K562 (cell line): ENCODE results near the gene MRPL30. TPM values are rescaled to one million over a fixed set of nuclear protein-coding genes. Genes with fewer than 3 reads are reported as not detected.
A peak's percentile ranks its signal among the peaks of the same experiment; 100 is the strongest.

Experiments
- ARID1B ChIP-seq: fragments of 450-650 bp; IDR thresholded peaks from 2 replicates; pipeline ENCODE4 v1.6.1; 2016; ENCODE audit warnings: antibody characterized with exemption, mild to moderate bottlenecking, inconsistent platforms
- BRD4 ChIP-seq: fragments of 200-600 bp; sonication (generic); IDR thresholded peaks from 2 replicates; pipeline ENCODE4 v1.6.1; 2017; ENCODE audit warnings: inconsistent platforms
- CBX8 ChIP-seq: fragments of 200-600 bp; sonication (generic); IDR thresholded peaks from 2 replicates; pipeline ENCODE4 v1.6.1; 2012; ENCODE audit warnings: borderline replicate concordance, mixed run types, low read depth, mild to moderate bottlenecking, moderate library complexity, mixed read lengths, low read length, control low read depth, inconsistent platforms; ENCODE audit not compliant: poor library complexity, severe bottlenecking; ENCODE audit errors: extremely low read depth
- EGR1 ChIP-seq: fragments of 450-650 bp; conservative IDR thresholded peaks from 2 replicates; pipeline ENCODE4 v1.6.1; 2017; ENCODE audit warnings: mild to moderate bottlenecking
- FOSL1 ChIP-seq: fragments of 200-800 bp; sonication (Bioruptor generic); conservative IDR thresholded peaks from 2 replicates; pipeline ENCODE4 v1.6.1; 2016; ENCODE audit warnings: missing genetic modification characterization, missing compliant biosample characterization
- FOXJ3 ChIP-seq: sonication (generic); formaldehyde crosslinking; IDR thresholded peaks from 2 replicates; pipeline ENCODE4 v1.4.0; 2020; ENCODE audit warnings: mild to moderate bottlenecking, missing genetic modification reagents
- GABPB1 ChIP-seq: sonication (generic); formaldehyde crosslinking; IDR thresholded peaks from 2 replicates; pipeline ENCODE4 v1.8.0; 2022; ENCODE audit warnings: mild to moderate bottlenecking, missing genetic modification reagents
- HDAC6 ChIP-seq: IDR thresholded peaks from 2 replicates; pipeline ENCODE4 v1.6.1; 2012; ENCODE audit warnings: low read depth, mild to moderate bottlenecking, control low read depth, inconsistent platforms, low read length, moderate library complexity
- HMG20A ChIP-seq: fragments of 450-650 bp; formaldehyde crosslinking; conservative IDR thresholded peaks from 2 replicates; pipeline ENCODE4 v1.4.0; 2020; ENCODE audit warnings: mild to moderate bottlenecking, mixed read lengths
- HNRNPL ChIP-seq: fragments of 200-400 bp; formaldehyde crosslinking; IDR thresholded peaks from 2 replicates; pipeline ENCODE4 v1.6.1; 2017; ENCODE audit warnings: low read depth, mild to moderate bottlenecking, low read length
- IRF2 ChIP-seq: sonication (generic); formaldehyde crosslinking; IDR thresholded peaks from 2 replicates; pipeline ENCODE4 v1.8.1; 2022; ENCODE audit warnings: mild to moderate bottlenecking, missing genetic modification reagents
- MED1 ChIP-seq: sonication (generic); formaldehyde crosslinking; IDR thresholded peaks from 2 replicates; pipeline ENCODE4 v1.8.1; 2023; ENCODE audit warnings: missing genetic modification reagents, borderline replicate concordance
- NBN ChIP-seq: fragments of 450-650 bp; IDR thresholded peaks from 2 replicates; pipeline ENCODE4 v1.6.1; 2016; ENCODE audit warnings: low read depth, mild to moderate bottlenecking
- TRIM24 ChIP-seq, 2 experiments: fragments of 450-650 bp; IDR thresholded peaks; 2 replicates each; pipeline ENCODE4 v1.6.1; 2016
- ZFP36 ChIP-seq: fragments of 150-350 bp; IDR thresholded peaks from 2 replicates; pipeline ENCODE4 v1.6.1; 2018; ENCODE audit warnings: low read length, low read depth; ENCODE audit not compliant: partially characterized antibody
- ZNF274 ChIP-seq: IDR thresholded peaks from 2 replicates; pipeline ENCODE4 v1.6.1; 2011; ENCODE audit warnings: low read depth, mild to moderate bottlenecking, low read length, moderate library complexity, borderline replicate concordance
- ZNF431 ChIP-seq: sonication (generic); formaldehyde crosslinking; IDR thresholded peaks from 2 replicates; pipeline ENCODE4 v1.8.0; 2022; ENCODE audit warnings: mild to moderate bottlenecking, missing genetic modification reagents
- ZNF644 ChIP-seq: fragments of 200-800 bp; sonication (Bioruptor generic); IDR thresholded peaks from 2 replicates; pipeline ENCODE4 v1.6.1; 2016; ENCODE audit warnings: low read depth, missing genetic modification characterization, missing compliant biosample characterization
- ZNF76 ChIP-seq: fragments of 250-450 bp; sonication (Bioruptor Pico); IDR thresholded peaks from 2 replicates; pipeline ENCODE4 v1.4.0; 2020; ENCODE audit warnings: mild to moderate bottlenecking, moderate library complexity, borderline replicate concordance
- ZNF780A ChIP-seq: fragments of 250-450 bp; sonication (Bioruptor Pico); IDR thresholded peaks from 2 replicates; pipeline ENCODE4 v1.5.0; 2021; ENCODE audit warnings: mild to moderate bottlenecking
- polyA plus RNA-seq, 8 experiments: library from polyadenylated mRNA; depleted of rRNA in 4 of 8; stranded (reverse) in 5 of 8; unstranded in 3 of 8; fragments of >200 nt; fragmentation: Nextera tagmentation in 2 of 8; fragmentation: Illumina TruSeq in 1 of 8; extraction: Ambion mirVana in 2 of 8; extraction: Trizol in 1 of 8; gene quantifications; 2 replicates each; pipeline versions ENCODE4 v1.2.1 to v1.2.3, GENCODE V29; 2011 to 2014; ENCODE audit warnings: inconsistent platforms in 1 of 8, missing spikeins in 1 of 8
- total RNA-seq, 7 experiments: library from RNA; depleted of rRNA in 6 of 7; stranded (reverse); fragments of >200 nt in 6 of 7; fragmentation: Illumina TruSeq in 2 of 7; extraction: Trizol in 2 of 7; gene quantifications; 2 replicates each; pipeline versions ENCODE4 v1.2.1 to v1.2.3, GENCODE V29; 2011 to 2021; ENCODE audit warnings: low replicate concordance in 1 of 7
- TF ChIP-seq, protein P1 (sequence below): fragments of 150-350 bp; IDR thresholded peaks from 2 replicates; pipeline ENCODE4 v1.6.1; 2014; ENCODE audit warnings: low read depth, mild to moderate bottlenecking, low read length, borderline replicate concordance
- TF ChIP-seq, protein P2 (sequence below), 3 experiments: fragments of 200-800 bp in 1 of 3; fragments of 250-450 bp in 1 of 3; fragments of 450-650 bp in 1 of 3; sonication (Bioruptor Pico) in 1 of 3; sonication (Bioruptor generic) in 1 of 3; formaldehyde crosslinking in 1 of 3; IDR thresholded peaks; 2 replicates each; pipeline versions ENCODE4 v1.6.1 to v1.8.0; 2016 to 2022; ENCODE audit warnings: mild to moderate bottlenecking in 2 of 3, missing genetic modification characterization in 2 of 3, missing compliant biosample characterization in 1 of 3, moderate library complexity in 1 of 3

The MRPL30 gene
- total and polyA plus RNA-seq, 9 of the 15 experiments (the other 6 are each of a cell fraction or from before 2014, with no cell fraction given), result 63.3 to 130 (median 87.0) TPM

DNA sequence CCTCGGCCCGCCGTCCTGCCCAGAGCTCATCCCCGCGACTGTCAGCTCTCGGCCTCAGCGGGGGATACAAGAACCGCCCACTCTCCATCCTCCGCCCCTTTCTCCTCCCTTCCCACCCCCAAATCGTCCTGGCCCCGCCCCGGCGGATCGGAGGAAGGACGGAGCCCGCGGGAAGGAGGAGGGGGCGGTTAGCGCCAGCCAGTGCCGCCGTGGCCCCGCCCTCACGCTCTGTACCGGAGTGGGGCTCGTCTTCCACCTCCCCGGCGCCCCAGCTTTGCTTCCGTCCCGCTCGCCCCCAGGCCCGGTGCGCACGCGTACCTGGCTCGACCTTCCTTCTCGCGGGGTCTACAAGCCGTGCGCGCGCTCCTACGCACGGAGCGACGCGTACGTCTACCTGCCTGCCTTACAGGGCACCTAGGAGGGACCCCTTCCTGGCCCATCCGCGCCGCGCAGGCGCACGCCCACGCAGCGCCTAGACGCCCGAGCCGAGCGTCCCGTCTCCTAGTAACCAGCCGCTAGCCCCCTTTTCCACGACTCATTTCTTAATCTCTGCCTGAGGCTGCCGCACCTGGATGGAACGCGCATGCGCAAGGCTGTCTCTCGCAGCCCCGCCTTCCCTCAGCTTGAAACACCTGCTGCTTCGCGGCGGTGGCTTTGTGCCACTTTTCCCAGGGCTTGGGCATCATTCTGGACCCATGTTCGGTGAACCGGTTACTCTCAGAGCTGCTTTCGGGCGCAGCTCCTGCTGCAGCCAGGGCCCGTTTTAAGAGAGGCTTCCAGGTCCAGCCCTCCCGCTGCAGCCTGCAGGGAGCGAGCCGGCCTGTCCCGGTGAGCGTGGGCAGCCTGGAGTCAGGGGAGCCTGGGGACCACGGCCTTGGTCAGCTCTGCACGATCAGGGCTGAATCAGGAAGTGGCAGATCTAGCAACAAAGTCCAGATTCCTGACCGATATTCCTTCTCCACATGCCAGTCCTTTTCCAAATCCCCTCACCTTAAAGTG lies 39.6 kb upstream of the MRPL30 start, which contains the start of gene C2orf15 (continued):
- TF ChIP-seq, protein P1, sequence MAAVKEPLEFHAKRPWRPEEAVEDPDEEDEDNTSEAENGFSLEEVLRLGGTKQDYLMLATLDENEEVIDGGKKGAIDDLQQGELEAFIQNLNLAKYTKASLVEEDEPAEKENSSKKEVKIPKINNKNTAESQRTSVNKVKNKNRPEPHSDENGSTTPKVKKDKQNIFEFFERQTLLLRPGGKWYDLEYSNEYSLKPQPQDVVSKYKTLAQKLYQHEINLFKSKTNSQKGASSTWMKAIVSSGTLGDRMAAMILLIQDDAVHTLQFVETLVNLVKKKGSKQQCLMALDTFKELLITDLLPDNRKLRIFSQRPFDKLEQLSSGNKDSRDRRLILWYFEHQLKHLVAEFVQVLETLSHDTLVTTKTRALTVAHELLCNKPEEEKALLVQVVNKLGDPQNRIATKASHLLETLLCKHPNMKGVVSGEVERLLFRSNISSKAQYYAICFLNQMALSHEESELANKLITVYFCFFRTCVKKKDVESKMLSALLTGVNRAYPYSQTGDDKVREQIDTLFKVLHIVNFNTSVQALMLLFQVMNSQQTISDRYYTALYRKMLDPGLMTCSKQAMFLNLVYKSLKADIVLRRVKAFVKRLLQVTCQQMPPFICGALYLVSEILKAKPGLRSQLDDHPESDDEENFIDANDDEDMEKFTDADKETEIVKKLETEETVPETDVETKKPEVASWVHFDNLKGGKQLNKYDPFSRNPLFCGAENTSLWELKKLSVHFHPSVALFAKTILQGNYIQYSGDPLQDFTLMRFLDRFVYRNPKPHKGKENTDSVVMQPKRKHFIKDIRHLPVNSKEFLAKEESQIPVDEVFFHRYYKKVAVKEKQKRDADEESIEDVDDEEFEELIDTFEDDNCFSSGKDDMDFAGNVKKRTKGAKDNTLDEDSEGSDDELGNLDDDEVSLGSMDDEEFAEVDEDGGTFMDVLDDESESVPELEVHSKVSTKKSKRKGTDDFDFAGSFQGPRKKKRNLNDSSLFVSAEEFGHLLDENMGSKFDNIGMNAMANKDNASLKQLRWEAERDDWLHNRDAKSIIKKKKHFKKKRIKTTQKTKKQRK, result no peak
- TF ChIP-seq HDAC6, result no peak
- no peak for TF ChIP-seq ZNF780A (CRISPR knock-in tag)
- TF ChIP-seq CBX8, result no peak
- TF ChIP-seq HMG20A (CRISPR knock-in tag), result no peak
- TF ChIP-seq GABPB1 (CRISPR knock-in tag), result no peak
- no peak for TF ChIP-seq MED1 (CRISPR knock-in tag)
- no peak for TF ChIP-seq ZFP36
- no peak for TF ChIP-seq FOXJ3 (CRISPR knock-in tag)
- TF ChIP-seq ARID1B, result no peak
- TF ChIP-seq HNRNPL, result no peak
- no peak for TF ChIP-seq ZNF644
- TF ChIP-seq ZNF431 (CRISPR knock-in tag), result no peak
- TF ChIP-seq ZNF274, result no peak
- no peak for TF ChIP-seq BRD4
- TF ChIP-seq ZNF76 (CRISPR knock-in tag), result no peak
- TF ChIP-seq, protein P2, sequence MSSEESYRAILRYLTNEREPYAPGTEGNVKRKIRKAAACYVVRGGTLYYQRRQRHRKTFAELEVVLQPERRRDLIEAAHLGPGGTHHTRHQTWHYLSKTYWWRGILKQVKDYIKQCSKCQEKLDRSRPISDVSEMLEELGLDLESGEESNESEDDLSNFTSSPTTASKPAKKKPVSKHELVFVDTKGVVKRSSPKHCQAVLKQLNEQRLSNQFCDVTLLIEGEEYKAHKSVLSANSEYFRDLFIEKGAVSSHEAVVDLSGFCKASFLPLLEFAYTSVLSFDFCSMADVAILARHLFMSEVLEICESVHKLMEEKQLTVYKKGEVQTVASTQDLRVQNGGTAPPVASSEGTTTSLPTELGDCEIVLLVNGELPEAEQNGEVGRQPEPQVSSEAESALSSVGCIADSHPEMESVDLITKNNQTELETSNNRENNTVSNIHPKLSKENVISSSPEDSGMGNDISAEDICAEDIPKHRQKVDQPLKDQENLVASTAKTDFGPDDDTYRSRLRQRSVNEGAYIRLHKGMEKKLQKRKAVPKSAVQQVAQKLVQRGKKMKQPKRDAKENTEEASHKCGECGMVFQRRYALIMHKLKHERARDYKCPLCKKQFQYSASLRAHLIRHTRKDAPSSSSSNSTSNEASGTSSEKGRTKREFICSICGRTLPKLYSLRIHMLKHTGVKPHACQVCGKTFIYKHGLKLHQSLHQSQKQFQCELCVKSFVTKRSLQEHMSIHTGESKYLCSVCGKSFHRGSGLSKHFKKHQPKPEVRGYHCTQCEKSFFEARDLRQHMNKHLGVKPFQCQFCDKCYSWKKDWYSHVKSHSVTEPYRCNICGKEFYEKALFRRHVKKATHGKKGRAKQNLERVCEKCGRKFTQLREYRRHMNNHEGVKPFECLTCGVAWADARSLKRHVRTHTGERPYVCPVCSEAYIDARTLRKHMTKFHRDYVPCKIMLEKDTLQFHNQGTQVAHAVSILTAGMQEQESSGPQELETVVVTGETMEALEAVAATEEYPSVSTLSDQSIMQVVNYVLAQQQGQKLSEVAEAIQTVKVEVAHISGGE (CRISPR knock-in tag; IDR thresholded peaks at IDR 0.05), result no peak
- TF ChIP-seq TRIM24 (IDR thresholded peaks at IDR 0.05), result no peak
- no peak for TF ChIP-seq IRF2 (CRISPR knock-in tag)
- TF ChIP-seq FOSL1 (tag), result no peak
- TF ChIP-seq NBN, result no peak
- TF ChIP-seq EGR1, result peak; percentile 92
